K562 treated with DMSO at 1 percent for 24 hours (cell line): ENCODE results near the gene SLC25A6. TPM values are rescaled to one million over a fixed set of nuclear protein-coding genes. Genes with fewer than 3 reads are reported as not detected.

Source experiments
- total RNA-seq: library from RNA; unstranded; fragments of 300-600 nt; gene quantifications from 2 replicates; pipeline ENCODE4 v1.2.3, GENCODE V29; 2022; ENCODE audit warnings: low read depth; ENCODE audit not compliant: insufficient read depth

The SLC25A6 gene
- total RNA-seq: 913 and 1,058 TPM in 2 replicates

GRCh38 chrX:1391707-1392375, at the start of gene SLC25A6:
TSS of gene SLC25A6 (minus strand) at chrX:1392113. CDS start at chrX:1392009, 104 bp downstream.

GRCh38 chrX:1336331-1336943, 55.5 kb downstream of the SLC25A6 start, which contains the start of gene IL3RA:
TSS of gene IL3RA (plus strand) at chrX:1336785. CDS start at chrX:1341766, 4,981 bp downstream.

Other genes starting within 250 kb of the SLC25A6 start
- gene CRLF2, start 179.5 kb downstream of the SLC25A6 start, total RNA-seq: not detected in 2 replicates
- 0.78 TPM in 1 of 2 replicates, not detected in the other for gene CSF2RA, start 123.3 kb downstream of the SLC25A6 start, total RNA-seq
- gene IL3RA, start 55.3 kb downstream of the SLC25A6 start, total RNA-seq: not detected in 2 replicates
- gene ASMTL, start 60.8 kb upstream of the SLC25A6 start, total RNA-seq: 29.1 and 32.0 TPM in 2 replicates
- gene P2RY8, start 145.1 kb upstream of the SLC25A6 start, total RNA-seq: 0.78 and 1.8 TPM in 2 replicates
- gene AKAP17A, start 199.5 kb upstream of the SLC25A6 start, total RNA-seq: 27.4 and 29.0 TPM in 2 replicates
- not detected in 2 replicates for gene ASMT, start 222.9 kb upstream of the SLC25A6 start, total RNA-seq